Measurements from ENCODE around the gene PID1. TPM values are rescaled to one million over a fixed set of nuclear protein-coding genes. Genes with fewer than 3 reads are reported as not detected.
"Not testable (repeated sequence)": the region's sequence is repeated elsewhere in the genome, so short reads cannot be mapped to it uniquely, and the experiment has no call there.

PID1 gene
- total RNA-seq, 2 donors from 2014 or later = not detected

DNA sequence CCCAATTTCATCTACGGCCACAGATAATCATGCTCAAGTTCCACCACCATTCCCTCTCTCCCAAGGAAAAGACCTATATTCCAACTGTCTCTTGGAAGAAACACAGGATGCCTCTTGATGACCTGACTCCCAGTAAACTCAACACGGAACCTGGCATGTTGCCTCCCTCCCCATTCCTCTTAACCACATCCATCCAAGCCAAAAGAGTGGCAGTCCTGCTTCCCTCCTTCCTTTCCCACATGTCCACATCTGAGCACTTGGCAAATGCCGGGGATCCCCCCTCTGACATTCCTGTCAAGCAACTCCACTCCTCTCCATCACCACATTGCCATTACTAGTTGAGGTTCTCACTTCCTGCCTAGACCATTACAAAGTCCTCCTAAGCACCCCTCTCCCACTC, 49.4 kb downstream of the PID1 start:
- no peak overlapping the region for H3K27ac Mint-ChIP-seq

DNA sequence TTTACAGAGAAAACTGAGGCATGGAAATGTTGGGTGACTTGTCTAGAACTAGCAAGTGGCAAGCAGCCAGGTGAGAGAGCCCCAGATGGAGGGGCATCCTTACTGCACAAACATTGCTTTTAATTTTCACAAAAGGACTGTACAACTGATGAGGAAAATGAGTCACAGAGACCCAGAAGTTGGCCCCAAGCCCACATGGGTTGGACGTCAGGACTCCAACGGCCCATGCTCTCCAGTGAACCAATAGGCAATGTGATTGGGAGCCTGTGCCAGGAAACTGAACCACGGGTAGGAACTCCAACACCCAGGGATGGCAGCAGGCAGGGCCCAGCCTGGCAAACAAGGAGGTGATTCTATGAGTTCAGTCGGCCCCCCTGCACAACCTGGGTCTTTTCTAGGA, 50.8 kb downstream of the PID1 start:
- no peak overlapping the region for H3K27ac Mint-ChIP-seq
- H3K4me1 Mint-ChIP-seq (ENCODE audit: low read depth in 2 of 2) = no peaks in the 10 kb centered on the region
- no peak for ATAC-seq
- H3K9me3 Mint-ChIP-seq = peaks cover 7% of the 10 kb centered on the region
- H3K4me3 Mint-ChIP-seq = no peak overlapping the region
- H3K27me3 Mint-ChIP-seq = no peaks in the 10 kb centered on the region
- DNase-seq (ENCODE audit: low spot score) = no peak
- peaks cover 4% of the 10 kb centered on the region for H3K36me3 Mint-ChIP-seq

More for the DNA sequence above, 49.4 kb downstream of the PID1 start:
- ATAC-seq = no peak
- Mint-ChIP-seq H3K4me3 (no peak overlapping the region), H3K27me3 (no peaks in the 10 kb centered on the region), H3K36me3 (peaks cover 4% of the 10 kb centered on the region), H3K9me3 (peaks cover 7% of the 10 kb centered on the region), H3K4me1 (ENCODE audit: low read depth in 2 of 2) (no peaks in the 10 kb centered on the region)
- no peak for DNase-seq (ENCODE audit: low spot score)

DNA sequence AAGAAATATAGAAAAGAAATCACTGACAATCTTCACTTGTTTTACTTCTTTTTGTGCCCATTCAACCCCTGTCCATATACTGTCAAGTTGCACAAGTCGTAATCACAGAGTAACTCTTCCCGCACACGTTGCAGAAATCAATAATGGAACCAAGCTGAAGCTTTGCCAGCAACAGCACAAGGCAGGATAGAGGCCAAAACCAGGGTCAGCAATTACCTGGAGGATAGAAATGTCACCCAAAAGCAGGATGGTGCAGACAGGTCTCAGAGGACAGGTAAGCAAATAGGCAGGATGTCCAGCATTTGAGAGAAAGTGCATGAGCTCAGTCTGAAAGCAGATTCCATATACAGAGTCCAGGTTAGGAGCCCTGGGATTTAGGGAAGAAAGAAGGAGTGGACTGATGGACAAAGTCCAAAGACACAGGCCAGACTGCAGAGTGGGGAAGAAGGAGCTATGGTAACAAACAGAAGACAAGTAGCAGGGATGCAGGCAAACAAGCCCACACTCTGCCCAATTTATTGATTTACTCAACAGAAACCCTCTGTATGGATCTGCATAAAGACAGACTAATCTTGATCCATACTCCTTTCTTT, 52.7 kb downstream of the PID1 start:
- Mint-ChIP-seq H3K36me3 (peaks cover 4% of the 10 kb centered on the region), H3K27me3 (no peaks in the 10 kb centered on the region), H3K4me1 (ENCODE audit: low read depth in 2 of 2) (no peaks in the 10 kb centered on the region), H3K4me3 (no peak overlapping the region), H3K27ac (no peak overlapping the region), H3K9me3 (peaks cover 7% of the 10 kb centered on the region)
- ATAC-seq (no peak), DNase-seq (ENCODE audit: low spot score) (no peak)

DNA sequence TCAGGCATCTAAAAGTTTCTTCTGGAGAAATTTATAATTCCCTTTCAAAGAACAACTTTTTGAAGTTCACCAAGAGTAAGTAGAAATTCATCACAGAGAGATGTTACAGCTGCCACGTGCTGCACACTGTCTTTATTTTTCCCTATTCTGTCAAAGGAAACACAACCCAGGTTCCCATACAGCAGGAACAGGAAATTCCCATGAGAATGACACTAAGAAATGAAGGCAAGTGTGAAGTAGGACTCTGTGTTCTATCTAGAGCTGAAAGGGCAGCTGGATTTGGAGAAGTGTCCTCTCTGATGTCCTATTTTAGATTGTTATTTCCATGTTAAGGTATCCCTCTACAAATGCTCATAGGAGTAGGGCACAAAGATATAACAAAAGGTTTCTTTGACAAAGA, 58.8 kb downstream of the PID1 start:
- DNase-seq (ENCODE audit: low spot score) (no peak), ATAC-seq (no peak)
- no peak overlapping the region for H3K4me3 Mint-ChIP-seq
- no peaks in the 10 kb centered on the region for H3K36me3 Mint-ChIP-seq
- no peaks in the 10 kb centered on the region for H3K27me3 Mint-ChIP-seq
- H3K27ac Mint-ChIP-seq = no peak overlapping the region
- H3K9me3 Mint-ChIP-seq = peaks cover 5% of the 10 kb centered on the region
- H3K4me1 Mint-ChIP-seq (ENCODE audit: low read depth in 2 of 2) = no peaks in the 10 kb centered on the region

DNA sequence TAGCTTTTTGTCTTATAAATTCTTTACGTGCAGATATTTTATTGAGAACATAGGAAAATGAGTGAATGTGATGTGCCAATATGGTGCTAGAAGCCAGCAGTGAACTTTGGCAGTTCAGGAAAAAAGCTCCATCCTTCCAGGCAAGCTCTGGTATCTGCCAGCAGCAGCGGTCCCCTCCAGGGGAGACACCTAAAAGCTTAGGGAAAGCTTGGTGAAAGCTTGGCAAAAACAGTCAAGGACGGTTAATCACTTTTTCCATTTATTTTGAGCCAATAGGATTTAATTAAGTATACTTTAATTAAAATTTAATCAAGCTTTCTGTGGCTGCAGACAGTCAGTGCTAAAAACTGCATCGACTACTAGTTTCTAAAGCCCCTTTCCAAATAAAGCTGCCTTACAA, 60.4 kb downstream of the PID1 start:
- DNase-seq (ENCODE audit: low spot score) (no peak), ATAC-seq (no peak)
- Mint-ChIP-seq H3K4me1 (ENCODE audit: low read depth in 2 of 2) (no peaks in the 10 kb centered on the region), H3K36me3 (no peaks in the 10 kb centered on the region), H3K27me3 (no peaks in the 10 kb centered on the region), H3K27ac (no peak overlapping the region), H3K4me3 (no peak overlapping the region), H3K9me3 (peaks cover 5% of the 10 kb centered on the region)

DNA sequence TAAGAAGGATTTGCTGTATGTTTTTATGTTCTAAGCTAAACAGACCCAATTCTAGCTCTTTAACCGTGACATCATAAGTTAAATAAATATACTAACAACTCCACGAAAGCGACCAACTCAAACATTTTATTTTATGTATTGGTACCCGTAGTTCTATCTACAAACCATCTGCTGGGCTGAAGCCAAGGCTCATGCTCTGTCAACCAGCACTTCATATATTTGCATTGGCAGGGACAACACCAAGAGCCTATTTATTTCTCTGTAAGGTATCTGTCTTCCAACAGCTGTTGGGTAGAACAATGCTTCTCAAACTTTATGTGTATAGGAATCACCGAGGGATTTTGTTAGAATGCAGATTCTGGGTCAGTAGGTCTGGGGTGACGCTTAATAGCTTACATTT, 64.5 kb downstream of the PID1 start:
- DNase-seq (ENCODE audit: low spot score) = no peak
- Mint-ChIP-seq H3K36me3 (no peaks in the 10 kb centered on the region), H3K27ac (no peak overlapping the region), H3K9me3 (peaks cover 8% of the 10 kb centered on the region), H3K27me3 (no peaks in the 10 kb centered on the region), H3K4me3 (no peak overlapping the region), H3K4me1 (ENCODE audit: low read depth in 2 of 2) (no peaks in the 10 kb centered on the region)
- ATAC-seq = no peak

DNA sequence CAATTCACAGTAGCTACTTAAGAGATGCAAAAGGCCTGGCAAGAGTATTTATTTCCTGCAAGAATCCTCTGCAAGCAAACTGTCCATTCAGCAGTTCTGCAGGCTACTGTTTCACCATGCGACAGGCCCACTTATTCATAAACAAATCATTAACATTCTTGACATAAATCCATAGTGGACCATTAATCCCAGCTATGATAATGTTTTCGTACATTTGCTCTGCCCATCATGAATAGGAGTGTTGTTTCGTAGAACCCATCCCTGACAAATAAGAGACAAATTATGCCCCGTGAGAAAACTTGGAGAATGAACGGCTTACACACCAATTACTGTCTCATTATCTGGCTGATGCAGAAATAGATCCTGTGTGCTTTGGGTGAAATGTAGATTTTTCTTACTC, 65.4 kb downstream of the PID1 start:
- Mint-ChIP-seq H3K4me1 (ENCODE audit: low read depth in 2 of 2) (no peaks in the 10 kb centered on the region), H3K27me3 (no peaks in the 10 kb centered on the region)
- ATAC-seq = no peak

DNA sequence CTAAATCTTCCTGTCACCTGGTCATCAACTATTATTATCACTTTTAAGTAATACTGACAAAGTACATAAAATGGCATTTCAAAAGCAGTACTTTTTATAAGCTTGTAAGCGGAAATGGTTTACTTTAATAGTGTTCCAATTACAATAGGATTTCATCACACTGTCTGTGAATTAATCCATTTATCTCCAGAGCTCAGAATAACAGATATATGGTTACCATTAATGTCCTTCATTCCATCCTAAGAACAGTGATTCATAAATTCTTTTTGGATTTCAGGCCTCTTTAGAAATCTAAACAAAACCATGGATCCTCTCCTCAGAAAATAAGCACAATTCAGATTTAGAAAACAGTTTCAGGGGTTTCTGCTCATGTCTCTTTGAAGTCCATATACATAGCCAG, 68.4 kb downstream of the PID1 start:
- DNase-seq (ENCODE audit: low spot score) (no peak), ATAC-seq (no peak)
- H3K27me3 Mint-ChIP-seq = no peaks in the 10 kb centered on the region
- H3K36me3 Mint-ChIP-seq = no peaks in the 10 kb centered on the region
- H3K4me3 Mint-ChIP-seq = no peak overlapping the region
- H3K9me3 Mint-ChIP-seq = peaks cover 16% of the 10 kb centered on the region
- H3K4me1 Mint-ChIP-seq (ENCODE audit: low read depth in 2 of 2) = no peaks in the 10 kb centered on the region
- no peak overlapping the region for H3K27ac Mint-ChIP-seq

More for the DNA sequence above, 65.4 kb downstream of the PID1 start:
- H3K4me3 Mint-ChIP-seq = no peak overlapping the region
- H3K36me3 Mint-ChIP-seq = no peaks in the 10 kb centered on the region
- no peak for DNase-seq (ENCODE audit: low spot score)
- no peak overlapping the region for H3K27ac Mint-ChIP-seq
- H3K9me3 Mint-ChIP-seq = peaks cover 13% of the 10 kb centered on the region

DNA sequence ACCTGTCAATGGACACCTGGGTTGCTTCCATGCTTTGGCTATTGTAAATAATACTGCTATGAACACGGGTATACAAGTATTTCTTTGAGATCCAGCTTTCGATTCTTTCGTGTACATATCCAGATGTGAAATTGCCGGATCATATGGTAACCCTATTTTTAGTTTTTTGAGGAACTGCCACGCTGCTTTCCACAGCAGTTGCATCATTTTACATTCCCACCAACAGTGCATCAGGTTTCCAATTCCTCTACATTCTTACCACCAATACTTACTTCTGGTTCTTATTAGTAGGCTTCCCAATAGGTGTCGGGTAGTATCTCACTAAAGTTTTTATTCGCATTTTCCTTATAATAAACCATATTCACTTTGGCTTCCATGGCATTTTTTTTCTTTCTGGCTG, 69.6 kb downstream of the PID1 start:
- Mint-ChIP-seq H3K9me3 (peaks cover 16% of the 10 kb centered on the region), H3K36me3 (no peaks in the 10 kb centered on the region), H3K4me3 (no peak overlapping the region), H3K4me1 (ENCODE audit: low read depth in 2 of 2) (no peaks in the 10 kb centered on the region), H3K27ac (no peak overlapping the region), H3K27me3 (no peaks in the 10 kb centered on the region)
- ATAC-seq = no peak
- DNase-seq (ENCODE audit: low spot score) = no peak

DNA sequence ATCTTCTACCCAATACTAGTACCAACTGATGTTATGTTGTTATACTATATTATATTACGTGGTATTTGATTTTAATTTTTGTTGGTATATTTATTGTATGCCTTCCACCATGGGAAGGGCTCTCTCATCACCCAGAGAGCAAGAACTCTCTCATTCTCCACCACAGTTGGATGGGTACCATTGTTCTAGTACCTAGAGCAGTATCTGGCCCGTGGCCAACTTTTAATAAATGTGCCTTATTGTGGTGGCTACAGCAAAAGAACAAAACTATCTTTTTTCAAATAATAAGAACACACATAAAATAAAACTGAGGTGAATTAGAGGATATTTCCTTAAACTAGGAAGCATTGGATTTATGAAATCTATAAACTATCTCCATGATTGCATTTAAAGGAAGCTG, 71.8 kb downstream of the PID1 start:
- DNase-seq (ENCODE audit: low spot score) (no peak), ATAC-seq (no peak)
- no peak overlapping the region for H3K27ac Mint-ChIP-seq
- H3K27me3 Mint-ChIP-seq = no peaks in the 10 kb centered on the region
- peaks cover 16% of the 10 kb centered on the region for H3K9me3 Mint-ChIP-seq
- no peaks in the 10 kb centered on the region for H3K4me1 Mint-ChIP-seq (ENCODE audit: low read depth in 2 of 2)
- H3K36me3 Mint-ChIP-seq = no peaks in the 10 kb centered on the region
- no peak overlapping the region for H3K4me3 Mint-ChIP-seq

DNA sequence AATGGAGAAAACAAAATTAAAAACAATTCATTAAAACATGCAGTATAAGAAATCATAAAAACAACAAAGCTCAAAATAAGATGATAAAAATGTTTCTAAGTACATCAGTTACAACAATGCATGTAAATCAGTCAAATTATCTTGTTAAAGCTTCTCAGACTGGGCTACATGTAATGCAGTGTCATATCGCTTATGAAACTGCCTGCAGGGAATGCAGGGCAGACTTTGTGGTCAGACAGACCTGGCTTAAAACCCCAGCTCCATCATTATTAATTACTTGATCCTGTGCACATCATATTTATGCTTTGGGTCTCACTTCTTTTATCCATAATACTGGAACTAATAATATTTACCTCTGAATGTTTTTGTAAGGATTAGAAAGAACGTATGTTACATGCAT, 74.6 kb downstream of the PID1 start:
- no peak overlapping the region for H3K4me3 Mint-ChIP-seq
- ATAC-seq = no peak

DNA sequence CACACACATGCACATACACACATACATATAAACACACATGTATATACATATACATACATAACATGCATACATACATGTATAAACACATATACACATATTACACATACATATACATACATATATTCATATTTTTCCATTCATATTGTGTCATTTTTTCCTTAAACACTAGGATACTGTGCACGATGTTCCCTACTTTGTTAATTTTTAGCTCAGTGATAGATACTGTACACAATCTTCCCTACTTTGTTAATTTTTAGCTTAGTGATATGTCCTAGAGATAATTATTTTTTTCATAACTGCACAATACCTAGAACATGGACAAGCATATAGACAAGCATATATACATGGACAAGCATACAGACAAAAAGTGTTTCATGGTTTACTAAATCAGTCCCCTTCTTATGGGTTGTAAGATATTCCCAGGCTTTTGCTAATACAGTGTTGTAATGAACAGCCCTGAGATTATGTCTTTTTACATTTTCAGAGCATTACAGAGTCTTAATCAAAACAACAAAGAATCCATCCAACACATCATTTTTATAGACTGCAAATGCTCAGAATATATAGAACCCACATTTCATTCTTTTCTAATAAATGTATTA, 75.6 kb downstream of the PID1 start:
- no peak for DNase-seq (ENCODE audit: low spot score)
- Mint-ChIP-seq H3K36me3 (no peaks in the 10 kb centered on the region), H3K9me3 (peaks cover 6% of the 10 kb centered on the region), H3K27me3 (no peaks in the 10 kb centered on the region), H3K4me1 (ENCODE audit: low read depth in 2 of 2) (no peaks in the 10 kb centered on the region), H3K4me3 (no peak overlapping the region), H3K27ac (no peak overlapping the region)
- no peak for ATAC-seq

More for the DNA sequence above, 74.6 kb downstream of the PID1 start:
- Mint-ChIP-seq H3K4me1 (ENCODE audit: low read depth in 2 of 2) (no peaks in the 10 kb centered on the region), H3K27me3 (no peaks in the 10 kb centered on the region), H3K9me3 (peaks cover 13% of the 10 kb centered on the region), H3K27ac (no peak overlapping the region), H3K36me3 (no peaks in the 10 kb centered on the region)
- no peak for DNase-seq (ENCODE audit: low spot score)

DNA sequence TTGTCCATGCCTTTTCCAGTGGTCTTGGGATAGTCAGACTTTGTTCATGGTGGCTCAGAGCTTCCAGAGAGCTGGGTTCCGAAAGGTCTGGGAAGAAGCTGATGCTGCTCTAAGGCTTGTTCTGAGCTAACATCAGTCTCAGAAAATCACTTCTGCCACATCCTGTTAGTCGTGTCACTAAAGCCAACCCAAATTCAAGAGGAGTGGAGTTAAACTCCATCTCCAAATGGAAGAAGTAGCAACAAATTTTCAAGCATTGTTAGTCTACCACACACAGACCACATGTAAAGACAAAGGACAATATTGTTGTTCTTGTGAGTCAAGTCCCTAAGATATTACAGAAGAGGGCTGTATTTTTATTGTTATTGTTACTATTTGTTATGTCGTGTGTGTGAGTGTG, 77.8 kb downstream of the PID1 start:
- no peak for DNase-seq (ENCODE audit: low spot score)
- Mint-ChIP-seq H3K4me3 (no peak overlapping the region), H3K9me3 (peaks cover under 1% of the 10 kb centered on the region), H3K27me3 (no peaks in the 10 kb centered on the region), H3K27ac (no peak overlapping the region), H3K4me1 (ENCODE audit: low read depth in 2 of 2) (no peaks in the 10 kb centered on the region), H3K36me3 (no peaks in the 10 kb centered on the region)
- ATAC-seq = no peak

DNA sequence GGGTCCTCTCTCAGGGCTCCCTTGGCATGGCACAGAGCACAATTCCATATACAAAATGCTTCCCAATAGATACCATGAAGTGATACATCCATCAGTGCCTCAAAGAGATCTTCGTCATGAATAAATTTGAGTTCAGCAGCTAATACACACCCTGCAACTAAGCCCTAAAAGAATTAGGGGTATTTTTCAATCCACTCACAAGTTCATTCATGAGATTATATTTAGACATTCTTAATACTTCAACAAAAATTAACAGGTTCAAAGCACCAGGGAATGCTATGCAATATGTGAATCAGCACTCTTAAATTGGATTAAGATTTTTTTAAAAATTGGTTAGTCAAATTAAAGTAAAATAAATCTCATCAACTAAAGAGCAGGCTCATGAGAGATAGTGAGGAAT, 79.7 kb downstream of the PID1 start:
- Mint-ChIP-seq H3K36me3 (peaks cover 7% of the 10 kb centered on the region), H3K4me1 (ENCODE audit: low read depth in 2 of 2) (no peaks in the 10 kb centered on the region), H3K27ac (no peak overlapping the region), H3K9me3 (peaks cover 12% of the 10 kb centered on the region), H3K27me3 (no peaks in the 10 kb centered on the region), H3K4me3 (no peak overlapping the region)
- ATAC-seq (no peak), DNase-seq (ENCODE audit: low spot score) (no peak)

DNA sequence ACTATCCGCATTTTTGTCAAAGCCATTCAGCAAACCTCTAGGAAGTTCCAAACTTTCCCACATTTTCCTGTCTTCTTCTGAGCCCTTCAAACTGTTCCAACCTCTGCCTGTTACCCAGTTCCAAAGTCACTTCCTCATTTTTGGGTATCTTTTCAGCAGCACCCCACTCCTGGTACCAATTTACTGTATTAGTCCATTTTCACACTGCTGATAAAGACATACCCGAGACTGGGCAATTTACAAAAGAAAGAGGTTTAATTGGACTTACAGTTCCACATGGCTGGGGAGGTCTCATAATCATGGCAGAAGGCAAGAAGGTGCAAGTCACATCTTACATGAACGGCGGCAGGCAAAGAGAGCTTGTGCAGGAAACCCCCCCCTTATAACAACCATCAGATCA, 84.0 kb downstream of the PID1 start:
- H3K27ac Mint-ChIP-seq; H3K4me1 Mint-ChIP-seq (ENCODE audit: low read depth in 2 of 2); ATAC-seq; H3K27me3 Mint-ChIP-seq; H3K4me3 Mint-ChIP-seq; DNase-seq (ENCODE audit: low spot score); H3K36me3 Mint-ChIP-seq: not testable (repeated sequence)
- peaks cover 18% of the 10 kb centered on the region for H3K9me3 Mint-ChIP-seq

All from natural killer cell treated with Interleukin-12 subunit alpha and Interleukin-12 subunit beta and Interleukin-15 and Interleukin-18, amount 100 ng/mL, for 72 hours (primary cell).